NCI-H1105 treated with DMSO at 0.1 percent for 48 hours (cell line): Measurements from ENCODE around the gene C7orf57.
"Not testable (repeated sequence)": the region's sequence is repeated elsewhere in the genome, so short reads cannot be mapped to it uniquely, and the experiment has no call there.

Source experiments
- DNase-seq: peaks from one replicate; lab custom pipeline; 2025; lab: John Stamatoyannopoulos, UW

The C7orf57 gene

GRCh38 chr7:48035301-48035966 lies at the start of gene C7orf57:
TSS of gene C7orf57 (plus strand) at chr7:48035543. CDS start at chr7:48036309, 766 bp downstream.
- DNase-seq = peak; percentile 86

- no peak for DNase-seq
These were observed 46.6 kb upstream of the C7orf57 start for GRCh38 chr7:47988496-47989386.

GRCh38 chr7:47989607-47990400 lies 45.5 kb upstream of the C7orf57 start:
- not testable (repeated sequence) for DNase-seq

GRCh38 chr7:47990592-47990991 lies 44.8 kb upstream of the C7orf57 start:
- DNase-seq = no peak

GRCh38 chr7:47991270-47991669 lies 44.1 kb upstream of the C7orf57 start:
- DNase-seq = no peak

GRCh38 chr7:47991741-47992311 lies 43.5 kb upstream of the C7orf57 start:
- DNase-seq = peak; percentile 56

GRCh38 chr7:47992446-47992845 lies 42.9 kb upstream of the C7orf57 start:
- DNase-seq = no peak

GRCh38 chr7:47999413-47999812 lies 35.9 kb upstream of the C7orf57 start:
- no peak for DNase-seq

- DNase-seq = not testable (repeated sequence)
These were observed 35.2 kb upstream of the C7orf57 start for GRCh38 chr7:48000164-48000563.

- DNase-seq = peak; percentile 24
These were observed 31.3 kb upstream of the C7orf57 start for GRCh38 chr7:48004032-48004431.

GRCh38 chr7:48004638-48005037 lies 30.7 kb upstream of the C7orf57 start:
- no peak for DNase-seq

- DNase-seq = no peak
These were observed 28.5 kb upstream of the C7orf57 start for GRCh38 chr7:48006866-48007265.

- DNase-seq = no peak
These were observed 26.1 kb upstream of the C7orf57 start for GRCh38 chr7:48009257-48009656.

GRCh38 chr7:48009954-48010353 lies 25.4 kb upstream of the C7orf57 start:
- no peak for DNase-seq

- DNase-seq = no peak
These were observed 24.0 kb upstream of the C7orf57 start for GRCh38 chr7:48011323-48011722.

GRCh38 chr7:48011951-48012350 lies 23.4 kb upstream of the C7orf57 start:
- no peak for DNase-seq

GRCh38 chr7:48016641-48017040 lies 18.7 kb upstream of the C7orf57 start:
- DNase-seq = no peak

- no peak for DNase-seq
These were observed 17.7 kb upstream of the C7orf57 start for GRCh38 chr7:48017674-48018073.

GRCh38 chr7:48025624-48026023 lies 9.7 kb upstream of the C7orf57 start:
- no peak for DNase-seq

- DNase-seq = no peak
These were observed 6.4 kb upstream of the C7orf57 start, which contains the start of gene SUN3 for GRCh38 chr7:48028938-48029337. TSS of gene SUN3 (minus strand) at chr7:48029107. CDS start at chr7:48028938, 169 bp downstream.

- no peak for DNase-seq
These were observed 4.2 kb upstream of the C7orf57 start for GRCh38 chr7:48031111-48031510.

GRCh38 chr7:48033922-48034321 lies 1.4 kb upstream of the C7orf57 start:
- DNase-seq = no peak
